Mesenchymal stem cell (in vitro differentiated cells and primary cell): ENCODE results near the gene KCTD21.

Experiments
- DNase-seq: peaks from one replicate; pipeline ENCODE4 v3.0.0-alpha.2; 2013
- H2AFZ ChIP-seq: one replicate; pipeline ENCODE4 v1.6.1; 2013; ENCODE audit warnings: low read depth, mild to moderate bottlenecking, control low read depth, inconsistent platforms, low read length, moderate library complexity
- H2AK5ac ChIP-seq: 2 replicates; pipeline ENCODE4 v1.6.1; 2013; ENCODE audit warnings: low read length, moderate library complexity, mild to moderate bottlenecking, inconsistent platforms; ENCODE audit not compliant: severe bottlenecking
- H2BK120ac ChIP-seq: one replicate; pipeline ENCODE4 v1.6.1; 2013; ENCODE audit warnings: low read depth, mild to moderate bottlenecking, inconsistent platforms, low read length, moderate library complexity
- H2BK12ac ChIP-seq, 2 experiments: one replicate each; pipeline ENCODE4 v1.6.1; 2013; ENCODE audit warnings: inconsistent platforms in 2 of 2, low read length in 2 of 2, mild to moderate bottlenecking in 2 of 2, moderate library complexity in 2 of 2, control low read depth in 1 of 2
- H2BK15ac ChIP-seq: one replicate; pipeline ENCODE4 v1.6.1; 2013; ENCODE audit warnings: mild to moderate bottlenecking, low read depth, inconsistent platforms; ENCODE audit not compliant: poor library complexity, severe bottlenecking
- H2BK5ac ChIP-seq: 2 replicates; pipeline ENCODE4 v1.6.1; 2013; ENCODE audit warnings: low read depth, mild to moderate bottlenecking, low read length, control low read depth, inconsistent platforms; ENCODE audit not compliant: poor library complexity, severe bottlenecking
- H3K14ac ChIP-seq, 2 experiments: one replicate each; pipeline ENCODE4 v1.6.1; 2013; ENCODE audit warnings: inconsistent platforms in 2 of 2, low read length in 2 of 2, control low read depth in 1 of 2, mild to moderate bottlenecking in 1 of 2, moderate library complexity in 1 of 2
- H3K18ac ChIP-seq, 2 experiments: one replicate each; pipeline ENCODE4 v1.6.1; 2013; ENCODE audit warnings: inconsistent platforms in 2 of 2, low read length in 2 of 2, control low read depth in 1 of 2, low read depth in 1 of 2, mild to moderate bottlenecking in 1 of 2
- H3K23ac ChIP-seq, 2 experiments: one replicate each; pipeline ENCODE4 v1.6.1; 2013; ENCODE audit warnings: inconsistent platforms in 2 of 2, low read length in 2 of 2, mild to moderate bottlenecking in 2 of 2, moderate library complexity in 2 of 2, control low read depth in 1 of 2
- H3K27ac ChIP-seq: 2 replicates; pipeline ENCODE4 v1.5.1; 2013; ENCODE audit warnings: mild to moderate bottlenecking, moderate library complexity, low read length, control low read depth, inconsistent platforms; ENCODE audit not compliant: poor library complexity, severe bottlenecking
- H3K27me3 ChIP-seq, 2 experiments: 2 replicates each; pipeline versions ENCODE4 v1.6.1 to v1.7.0; 2013; ENCODE audit warnings: low read length in 2 of 2, mild to moderate bottlenecking in 2 of 2, moderate library complexity in 2 of 2, control low read depth in 1 of 2, inconsistent platforms in 1 of 2; ENCODE audit not compliant: control insufficient read depth in 1 of 2, insufficient read depth in 1 of 2
- H3K36me3 ChIP-seq, 2 experiments: 2 replicates each; pipeline versions ENCODE4 v1.6.1 to v1.7.0; 2013; ENCODE audit warnings: low read length in 2 of 2, control low read depth in 1 of 2, inconsistent platforms in 1 of 2, low read depth in 1 of 2, mild to moderate bottlenecking in 1 of 2; ENCODE audit not compliant: insufficient read depth in 2 of 2, control insufficient read depth in 1 of 2
- H3K4ac ChIP-seq, 2 experiments: one replicate each; pipeline ENCODE4 v1.6.1; 2013; ENCODE audit warnings: inconsistent platforms in 2 of 2, low read length in 2 of 2, mild to moderate bottlenecking in 2 of 2, moderate library complexity in 2 of 2, control low read depth in 1 of 2, low read depth in 1 of 2
- H3K4me1 ChIP-seq: 2 replicates; pipeline ENCODE4 v1.6.1; 2013; ENCODE audit warnings: low read depth, low read length, control low read depth; ENCODE audit not compliant: control insufficient read depth, insufficient read depth
- H3K4me2 ChIP-seq: 2 replicates; pipeline ENCODE4 v1.6.1; 2013; ENCODE audit warnings: low read length, mild to moderate bottlenecking, inconsistent platforms; ENCODE audit not compliant: poor library complexity, severe bottlenecking
- H3K4me3 ChIP-seq, 2 experiments: 2 replicates each; pipeline versions ENCODE4 v1.5.1 to v1.7.0; 2013; ENCODE audit warnings: low read length in 2 of 2, mild to moderate bottlenecking in 2 of 2, control low read depth in 1 of 2, low read depth in 1 of 2; ENCODE audit not compliant: insufficient read depth in 1 of 2
- H3K79me1 ChIP-seq: replicated peaks from 2 replicates; pipeline ENCODE4 v1.6.1; 2013; ENCODE audit warnings: mild to moderate bottlenecking, control low read depth, low read length, inconsistent platforms; ENCODE audit not compliant: poor library complexity, severe bottlenecking
- H3K9ac ChIP-seq: 2 replicates; pipeline ENCODE4 v1.7.0; 2013; ENCODE audit warnings: mild to moderate bottlenecking, low read length, moderate library complexity
- H3K9me3 ChIP-seq: 2 replicates; pipeline ENCODE4 v1.7.0; 2013; ENCODE audit warnings: mild to moderate bottlenecking, low read length; ENCODE audit not compliant: control insufficient read depth
- H4K8ac ChIP-seq: one replicate; pipeline ENCODE4 v1.6.1; 2013; ENCODE audit warnings: inconsistent platforms, mild to moderate bottlenecking, low read length, moderate library complexity
- H4K91ac ChIP-seq: one replicate; pipeline ENCODE4 v1.6.1; 2013; ENCODE audit warnings: mild to moderate bottlenecking, low read length, inconsistent platforms
- WGBS: methylation state at CpG from one replicate; pipeline ENCODE4 v1.1.7; 2013; ENCODE audit warnings: mixed read lengths; 5-methylcytosine and 5-hydroxymethylcytosine counted together

The KCTD21 gene

GRCh38 chr11:78220218-78221157 is 32.1 kb upstream of the KCTD21 start:
- H3K18ac ChIP-seq, result no peak overlapping the region
- H2BK5ac ChIP-seq, result no peak overlapping the region
- H3K9ac ChIP-seq, result no peak overlapping the region
- peaks cover 85 to 94% of the 10 kb centered on the region in 2 experiments for H3K36me3 ChIP-seq
- DNase-seq, result no peak
- no peak overlapping the region for H4K8ac ChIP-seq
- H3K79me1 ChIP-seq, result peaks cover 9% of the 10 kb centered on the region
- H3K4ac ChIP-seq, result no peak overlapping the region
- H3K23ac ChIP-seq, result no peak overlapping the region
- H3K4me2 ChIP-seq, result no peak overlapping the region
- H3K4me1 ChIP-seq, result no peaks in the 10 kb centered on the region
- no peak overlapping the region for H2BK15ac ChIP-seq
- H3K27me3 ChIP-seq, result no peaks in the 10 kb centered on the region
- H4K91ac ChIP-seq, result no peak overlapping the region
- H2BK12ac ChIP-seq, result no peak overlapping the region
- no peak overlapping the region for H2AK5ac ChIP-seq
- 96% methylated on average over 14 of the region's 14 CpGs for WGBS
- no peak overlapping the region for H3K27ac ChIP-seq
- no peak overlapping the region for H3K14ac ChIP-seq
- H3K4me3 ChIP-seq, result no peak overlapping the region
- H2AFZ ChIP-seq, result no peak overlapping the region
- no peaks in the 10 kb centered on the region for H3K9me3 ChIP-seq
- H2BK120ac ChIP-seq, result no peak overlapping the region

GRCh38 chr11:78219493-78220217 is 31.2 kb upstream of the KCTD21 start:
- Histone ChIP-seq H2BK5ac (no peak overlapping the region), H3K4ac (no peak overlapping the region), H3K23ac (no peak overlapping the region), H2BK12ac (no peak overlapping the region), H2AK5ac (no peak overlapping the region), H3K4me3 (no peak overlapping the region), H3K4me2 (no peak overlapping the region), H4K91ac (no peak overlapping the region), H2BK120ac (no peak overlapping the region), H3K27ac (no peak overlapping the region), H3K9me3 (no peaks in the 10 kb centered on the region), H4K8ac (no peak overlapping the region), H3K18ac (no peak overlapping the region), H2AFZ (no peak overlapping the region), H3K27me3 (no peaks in the 10 kb centered on the region), H3K9ac (no peak overlapping the region), H2BK15ac (no peak overlapping the region), H3K79me1 (peaks cover 14% of the 10 kb centered on the region), H3K36me3 (peaks cover 88 to 94% of the 10 kb centered on the region in 2 experiments), H3K4me1 (no peaks in the 10 kb centered on the region), H3K14ac (no peak overlapping the region)
- DNase-seq, result no peak
- 92% methylated on average over 7 of the region's 7 CpGs for WGBS

GRCh38 chr11:78218707-78219492 is 30.5 kb upstream of the KCTD21 start:
- H2BK5ac ChIP-seq, result no peak overlapping the region
- H3K79me1 ChIP-seq, result peaks cover 18% of the 10 kb centered on the region
- H3K23ac ChIP-seq, result no peak overlapping the region
- H2BK120ac ChIP-seq, result no peak overlapping the region
- H3K9ac ChIP-seq, result no peak overlapping the region
- H3K4me3 ChIP-seq, result no peak overlapping the region
- no peak overlapping the region for H3K14ac ChIP-seq
- H3K4me2 ChIP-seq, result no peak overlapping the region
- 95% methylated on average over 11 of the region's 11 CpGs for WGBS
- no peak overlapping the region for H3K18ac ChIP-seq
- H2BK12ac ChIP-seq, result no peak overlapping the region
- no peak overlapping the region for H3K27ac ChIP-seq
- no peak overlapping the region for H2BK15ac ChIP-seq
- H3K9me3 ChIP-seq, result no peaks in the 10 kb centered on the region
- H2AFZ ChIP-seq, result no peak overlapping the region
- no peak overlapping the region for H3K4ac ChIP-seq
- no peak overlapping the region for H4K91ac ChIP-seq
- H4K8ac ChIP-seq, result no peak overlapping the region
- H2AK5ac ChIP-seq, result no peak overlapping the region
- peaks cover 89 to 90% of the 10 kb centered on the region in 2 experiments for H3K36me3 ChIP-seq
- no peaks in the 10 kb centered on the region for H3K4me1 ChIP-seq
- no peaks in the 10 kb centered on the region for H3K27me3 ChIP-seq
- no peak for DNase-seq
